Dendritic cell treated with granulocyte-macrophage colony-stimulating factor and Interleukin-4, amounts not matched to agents 40 ng/mL and 50 ng/mL, for 4 days (primary cell): ENCODE data around the gene COLEC11.

Experiments
- H3K27ac Mint-ChIP-seq: one replicate; pipeline ENCODE4 v1.8.0; 2022; ENCODE audit warnings: mild to moderate bottlenecking, mixed read lengths
- H3K27me3 Mint-ChIP-seq: one replicate; pipeline ENCODE4 v1.8.0; 2022; ENCODE audit warnings: mild to moderate bottlenecking, mixed read lengths
- H3K36me3 Mint-ChIP-seq: one replicate; pipeline ENCODE4 v1.8.0; 2022; ENCODE audit warnings: low read depth, mixed read lengths
- H3K4me1 Mint-ChIP-seq: one replicate; pipeline ENCODE4 v1.8.0; 2022; ENCODE audit warnings: low read depth, mixed read lengths
- H3K4me3 Mint-ChIP-seq: one replicate; pipeline ENCODE4 v1.8.0; 2022; ENCODE audit warnings: mild to moderate bottlenecking, moderate library complexity, mixed read lengths
- H3K9me3 Mint-ChIP-seq: one replicate; pipeline ENCODE4 v1.8.0; 2022; ENCODE audit warnings: mixed read lengths
- intact Hi-C: fragments of 100-400 bp; cut with micrococcal nuclease; formaldehyde crosslinking; loops from one replicate; pipeline ENCODE4 v1.15.0; 2022

COLEC11 gene

GRCh38 chr2:3595404-3595803, 492 bp downstream of the COLEC11 start:
- Mint-ChIP-seq H3K4me1 (peaks cover 9% of the 10 kb centered on the region), H3K27ac (no peak overlapping the region), H3K27me3 (peaks cover 14% of the 10 kb centered on the region), H3K36me3 (no peaks in the 10 kb centered on the region), H3K4me3 (no peak overlapping the region), H3K9me3 (no peaks in the 10 kb centered on the region)
- intact Hi-C loops: no loop called here

GRCh38 chr2:3595985-3596384, 1.1 kb downstream of the COLEC11 start:
- peaks cover 9% of the 10 kb centered on the region for H3K4me1 Mint-ChIP-seq
- intact Hi-C loops: no loop called here
- no peak overlapping the region for H3K27ac Mint-ChIP-seq
- no peaks in the 10 kb centered on the region for H3K36me3 Mint-ChIP-seq
- peaks cover 14% of the 10 kb centered on the region for H3K27me3 Mint-ChIP-seq
- no peaks in the 10 kb centered on the region for H3K9me3 Mint-ChIP-seq
- H3K4me3 Mint-ChIP-seq: no peak overlapping the region

- peaks cover 9% of the 10 kb centered on the region for H3K4me1 Mint-ChIP-seq
- peaks cover 14% of the 10 kb centered on the region for H3K27me3 Mint-ChIP-seq
- no peaks in the 10 kb centered on the region for H3K9me3 Mint-ChIP-seq
- H3K4me3 Mint-ChIP-seq: no peak overlapping the region
- no peak overlapping the region for H3K27ac Mint-ChIP-seq
- H3K36me3 Mint-ChIP-seq: no peaks in the 10 kb centered on the region
- intact Hi-C loops: no loop called here
Observed at GRCh38 chr2:3596901-3597417, 2.0 kb downstream of the COLEC11 start.

GRCh38 chr2:3597567-3597966, 2.7 kb downstream of the COLEC11 start:
- H3K27ac Mint-ChIP-seq: no peak overlapping the region
- H3K4me1 Mint-ChIP-seq: peaks cover 9% of the 10 kb centered on the region
- intact Hi-C loops: no loop called here
- H3K27me3 Mint-ChIP-seq: peaks cover 14% of the 10 kb centered on the region
- no peaks in the 10 kb centered on the region for H3K36me3 Mint-ChIP-seq
- H3K9me3 Mint-ChIP-seq: no peaks in the 10 kb centered on the region
- no peak overlapping the region for H3K4me3 Mint-ChIP-seq

- no peaks in the 10 kb centered on the region for H3K36me3 Mint-ChIP-seq
- H3K9me3 Mint-ChIP-seq: no peaks in the 10 kb centered on the region
- intact Hi-C loops: no loop called here
- peaks cover 9% of the 10 kb centered on the region for H3K4me1 Mint-ChIP-seq
- peaks cover 14% of the 10 kb centered on the region for H3K27me3 Mint-ChIP-seq
- H3K4me3 Mint-ChIP-seq: no peak overlapping the region
- no peak overlapping the region for H3K27ac Mint-ChIP-seq
Observed at GRCh38 chr2:3598197-3598910, 3.4 kb downstream of the COLEC11 start.

GRCh38 chr2:3598912-3599854, 4.3 kb downstream of the COLEC11 start:
- H3K9me3 Mint-ChIP-seq: no peaks in the 10 kb centered on the region
- no peak overlapping the region for H3K27ac Mint-ChIP-seq

GRCh38 chr2:3600256-3600855, 5.4 kb downstream of the COLEC11 start:
- Mint-ChIP-seq H3K4me1 (peaks cover 9% of the 10 kb centered on the region), H3K27me3 (peaks cover 4% of the 10 kb centered on the region), H3K9me3 (no peaks in the 10 kb centered on the region)

More at GRCh38 chr2:3598912-3599854, 4.3 kb downstream of the COLEC11 start:
- Mint-ChIP-seq H3K27me3 (peaks cover 14% of the 10 kb centered on the region), H3K36me3 (no peaks in the 10 kb centered on the region), H3K4me1 (peaks cover 9% of the 10 kb centered on the region), H3K4me3 (no peak overlapping the region)
- intact Hi-C loops: no loop called here

GRCh38 chr2:3601561-3602271, 6.8 kb downstream of the COLEC11 start:
- Mint-ChIP-seq H3K36me3 (no peaks in the 10 kb centered on the region), H3K27ac (no peak overlapping the region), H3K4me3 (no peak overlapping the region), H3K4me1 (peaks cover 9% of the 10 kb centered on the region), H3K27me3 (peaks cover 2% of the 10 kb centered on the region), H3K9me3 (no peaks in the 10 kb centered on the region)
- intact Hi-C loops: no loop called here

More at GRCh38 chr2:3600256-3600855, 5.4 kb downstream of the COLEC11 start:
- intact Hi-C loops: no loop called here
- H3K36me3 Mint-ChIP-seq: no peaks in the 10 kb centered on the region
- H3K27ac Mint-ChIP-seq: no peak overlapping the region
- H3K4me3 Mint-ChIP-seq: no peak overlapping the region

GRCh38 chr2:3602553-3603339, 7.8 kb downstream of the COLEC11 start:
- Mint-ChIP-seq H3K36me3 (no peaks in the 10 kb centered on the region), H3K4me1 (peaks cover 9% of the 10 kb centered on the region), H3K9me3 (no peaks in the 10 kb centered on the region), H3K27ac (no peak overlapping the region), H3K27me3 (peaks cover 2% of the 10 kb centered on the region), H3K4me3 (no peak overlapping the region)
- intact Hi-C loops: no loop called here

- Mint-ChIP-seq H3K4me3 (no peak overlapping the region), H3K36me3 (no peaks in the 10 kb centered on the region), H3K27ac (no peak overlapping the region), H3K4me1 (peaks cover 4% of the 10 kb centered on the region), H3K9me3 (no peaks in the 10 kb centered on the region), H3K27me3 (no peaks in the 10 kb centered on the region)
- intact Hi-C loops: no loop called here
Observed at GRCh38 chr2:3603536-3604206, 8.8 kb downstream of the COLEC11 start.

GRCh38 chr2:3604207-3604877, 9.4 kb downstream of the COLEC11 start:
- Mint-ChIP-seq H3K9me3 (no peaks in the 10 kb centered on the region), H3K4me1 (no peaks in the 10 kb centered on the region), H3K4me3 (no peak overlapping the region), H3K36me3 (no peaks in the 10 kb centered on the region), H3K27me3 (no peaks in the 10 kb centered on the region), H3K27ac (no peak overlapping the region)
- intact Hi-C loops: no loop called here
